Osteoblast (primary cell): ENCODE data around the gene EXD3. TPM values are rescaled to one million over a fixed set of nuclear protein-coding genes. Genes with fewer than 3 reads are reported as not detected.

Experiments
- DNase-seq: peaks from one replicate; pipeline ENCODE4 v3.0.0; 2011; ENCODE audit warnings: low spot score, mixed read lengths; ENCODE audit not compliant: insufficient read length; ENCODE audit errors: missing footprints
- H2AFZ ChIP-seq: 2 replicates; pipeline ENCODE4 v1.6.0; 2011; ENCODE audit warnings: mild to moderate bottlenecking, low read length
- H3K27ac ChIP-seq: 2 replicates; pipeline ENCODE4 v1.5.1; 2011; ENCODE audit warnings: mild to moderate bottlenecking, low read depth, low read length, moderate library complexity
- H3K27me3 ChIP-seq: 2 replicates; pipeline ENCODE4 v1.6.0; 2012; ENCODE audit warnings: mild to moderate bottlenecking, control low read depth, inconsistent platforms, low read length, moderate library complexity; ENCODE audit not compliant: insufficient read depth
- H3K36me3 ChIP-seq: 2 replicates; pipeline ENCODE4 v1.5.1; 2011; ENCODE audit warnings: mild to moderate bottlenecking, low read length, control low read depth, moderate library complexity; ENCODE audit not compliant: insufficient read depth
- H3K4me1 ChIP-seq: 2 replicates; pipeline ENCODE4 v1.5.1; 2011; ENCODE audit warnings: mild to moderate bottlenecking, low read length, control low read depth, moderate library complexity; ENCODE audit not compliant: insufficient read depth
- H3K4me2 ChIP-seq: 2 replicates; pipeline ENCODE4 v1.6.0; 2011; ENCODE audit warnings: mild to moderate bottlenecking, low read length; ENCODE audit not compliant: insufficient read depth
- H3K4me3 ChIP-seq: fragments of 200-600 bp; sonication (generic); 3 replicates; pipeline ENCODE4 v1.5.1; 2012; ENCODE audit warnings: mild to moderate bottlenecking, low read length, inconsistent platforms; ENCODE audit not compliant: insufficient read depth
- H3K79me2 ChIP-seq: 2 replicates; pipeline ENCODE4 v1.6.0; 2012; ENCODE audit warnings: mild to moderate bottlenecking, low read length, control low read depth, inconsistent platforms; ENCODE audit not compliant: insufficient read depth
- H3K9me3 ChIP-seq: 2 replicates; pipeline ENCODE4 v1.5.1; 2011; ENCODE audit warnings: low read depth, low read length, control low read depth
- H4K20me1 ChIP-seq: 2 replicates; pipeline ENCODE4 v1.6.0; 2012; ENCODE audit warnings: mild to moderate bottlenecking, low read length, control low read depth; ENCODE audit not compliant: insufficient read depth
- total RNA-seq: library from RNA; depleted of rRNA; stranded (reverse); fragments of >200 nt; gene quantifications from 2 replicates; pipeline ENCODE4 v1.2.3, GENCODE V29; 2012
- TF ChIP-seq, protein P1 (sequence below): IDR thresholded peaks from 2 replicates; pipeline ENCODE4 v1.5.1; 2011; ENCODE audit warnings: mild to moderate bottlenecking, low read depth, low read length, moderate library complexity; ENCODE audit errors: extremely low read depth

The EXD3 gene
- total RNA-seq, 1 donor = 7.6 TPM

DNA sequence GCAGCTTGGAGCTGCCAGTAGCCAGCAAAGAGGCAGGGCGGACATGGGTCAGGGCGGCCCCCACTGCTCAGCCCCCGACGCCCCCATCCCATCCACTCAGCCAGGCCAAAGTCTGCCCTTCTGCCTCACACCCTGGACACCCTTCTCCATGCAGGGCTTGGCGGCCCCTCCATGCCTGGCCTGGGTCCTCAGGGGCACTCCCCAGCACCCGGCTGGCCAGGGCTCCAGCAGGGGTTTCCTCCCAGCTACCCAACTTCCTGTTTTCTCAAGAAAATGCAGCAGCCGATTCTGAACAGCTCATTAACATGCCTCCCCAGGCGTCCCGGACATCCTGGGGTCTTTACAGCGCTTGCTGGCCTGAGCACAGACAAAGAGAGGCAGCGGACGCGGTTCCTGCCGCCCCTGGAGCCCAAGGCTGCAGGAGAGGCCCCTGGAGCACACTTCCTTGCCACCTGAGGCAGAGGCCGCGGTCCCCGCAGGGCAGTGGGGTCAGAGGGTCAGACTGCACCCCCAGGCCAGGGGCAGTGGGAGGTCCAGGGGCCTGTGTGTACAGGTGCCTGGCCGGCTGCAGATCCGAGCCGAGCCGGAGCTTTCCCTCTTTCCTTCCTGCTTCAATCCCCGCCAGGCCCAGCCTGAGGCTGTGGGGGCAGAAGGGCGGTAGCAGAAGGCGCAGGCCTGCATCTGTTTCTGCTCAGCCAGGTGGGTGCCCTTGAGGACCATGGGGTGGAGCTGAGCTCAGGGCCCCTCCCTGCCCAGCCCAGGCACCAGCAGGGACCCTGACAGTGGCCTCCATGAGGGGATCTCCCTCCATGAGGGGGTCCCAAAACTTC, 102.2 kb downstream of the EXD3 start:
- peaks cover 3% of the 10 kb centered on the region for H4K20me1 ChIP-seq
- TF ChIP-seq, protein P1, sequence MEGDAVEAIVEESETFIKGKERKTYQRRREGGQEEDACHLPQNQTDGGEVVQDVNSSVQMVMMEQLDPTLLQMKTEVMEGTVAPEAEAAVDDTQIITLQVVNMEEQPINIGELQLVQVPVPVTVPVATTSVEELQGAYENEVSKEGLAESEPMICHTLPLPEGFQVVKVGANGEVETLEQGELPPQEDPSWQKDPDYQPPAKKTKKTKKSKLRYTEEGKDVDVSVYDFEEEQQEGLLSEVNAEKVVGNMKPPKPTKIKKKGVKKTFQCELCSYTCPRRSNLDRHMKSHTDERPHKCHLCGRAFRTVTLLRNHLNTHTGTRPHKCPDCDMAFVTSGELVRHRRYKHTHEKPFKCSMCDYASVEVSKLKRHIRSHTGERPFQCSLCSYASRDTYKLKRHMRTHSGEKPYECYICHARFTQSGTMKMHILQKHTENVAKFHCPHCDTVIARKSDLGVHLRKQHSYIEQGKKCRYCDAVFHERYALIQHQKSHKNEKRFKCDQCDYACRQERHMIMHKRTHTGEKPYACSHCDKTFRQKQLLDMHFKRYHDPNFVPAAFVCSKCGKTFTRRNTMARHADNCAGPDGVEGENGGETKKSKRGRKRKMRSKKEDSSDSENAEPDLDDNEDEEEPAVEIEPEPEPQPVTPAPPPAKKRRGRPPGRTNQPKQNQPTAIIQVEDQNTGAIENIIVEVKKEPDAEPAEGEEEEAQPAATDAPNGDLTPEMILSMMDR = no peak
- no peaks in the 10 kb centered on the region for H3K4me1 ChIP-seq
- H3K27me3 ChIP-seq = no peaks in the 10 kb centered on the region
- H3K36me3 ChIP-seq = no peaks in the 10 kb centered on the region
- no peaks in the 10 kb centered on the region for H3K79me2 ChIP-seq
- peak; percentile 87 for DNase-seq
- no peak overlapping the region for H3K27ac ChIP-seq
- H2AFZ ChIP-seq = no peak overlapping the region
- no peaks in the 10 kb centered on the region for H3K9me3 ChIP-seq
- H3K4me2 ChIP-seq = no peak overlapping the region
- H3K4me3 ChIP-seq = no peak overlapping the region

DNA sequence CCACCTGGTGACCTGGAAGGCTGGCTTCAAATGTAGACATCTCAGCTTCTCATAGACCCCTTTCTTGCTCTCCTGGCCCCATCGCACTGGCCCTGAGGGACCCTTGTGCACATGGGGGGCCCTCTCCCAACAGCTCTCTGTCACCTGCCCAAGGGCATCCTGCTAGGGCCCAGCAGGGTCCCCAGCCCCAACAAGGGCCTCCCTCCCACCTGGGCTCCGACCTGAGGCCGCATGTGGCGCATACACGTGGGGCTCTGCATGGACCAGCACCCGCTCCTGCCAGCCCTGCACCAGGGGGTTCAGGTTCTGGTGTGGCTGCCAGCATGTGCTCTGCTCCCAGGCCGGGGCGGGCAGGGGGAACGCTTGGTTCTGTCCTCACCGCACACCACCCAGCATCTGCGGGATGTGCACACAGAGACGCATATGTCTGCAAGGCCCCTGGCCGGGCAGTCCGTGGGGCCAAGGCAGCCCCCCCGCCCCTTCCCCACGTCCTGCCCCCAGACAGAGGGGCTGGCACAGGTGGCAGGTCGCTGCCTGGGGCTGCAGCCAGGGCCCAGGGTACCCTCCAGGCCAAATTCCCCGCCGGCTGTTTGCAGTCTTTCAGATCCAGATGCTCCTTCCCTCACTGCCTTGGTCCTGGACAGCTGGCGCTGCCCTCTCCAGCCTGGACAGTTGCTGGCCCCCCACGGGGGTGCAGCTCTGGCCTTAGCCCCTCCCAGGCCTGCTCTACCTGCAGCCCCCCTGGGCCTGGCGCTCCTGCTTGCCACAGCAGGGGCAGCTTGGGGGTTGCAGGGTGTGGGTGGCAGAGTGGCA, 103.0 kb downstream of the EXD3 start:
- Histone ChIP-seq H2AFZ (no peak overlapping the region), H3K4me3 (no peak overlapping the region), H3K4me2 (no peak overlapping the region), H3K9me3 (no peaks in the 10 kb centered on the region), H4K20me1 (peaks cover 3% of the 10 kb centered on the region), H3K79me2 (no peaks in the 10 kb centered on the region), H3K27ac (no peak overlapping the region), H3K4me1 (no peaks in the 10 kb centered on the region), H3K27me3 (no peaks in the 10 kb centered on the region), H3K36me3 (no peaks in the 10 kb centered on the region)
- peak; percentile 85 for DNase-seq
- TF ChIP-seq, protein P1 = no peak

DNA sequence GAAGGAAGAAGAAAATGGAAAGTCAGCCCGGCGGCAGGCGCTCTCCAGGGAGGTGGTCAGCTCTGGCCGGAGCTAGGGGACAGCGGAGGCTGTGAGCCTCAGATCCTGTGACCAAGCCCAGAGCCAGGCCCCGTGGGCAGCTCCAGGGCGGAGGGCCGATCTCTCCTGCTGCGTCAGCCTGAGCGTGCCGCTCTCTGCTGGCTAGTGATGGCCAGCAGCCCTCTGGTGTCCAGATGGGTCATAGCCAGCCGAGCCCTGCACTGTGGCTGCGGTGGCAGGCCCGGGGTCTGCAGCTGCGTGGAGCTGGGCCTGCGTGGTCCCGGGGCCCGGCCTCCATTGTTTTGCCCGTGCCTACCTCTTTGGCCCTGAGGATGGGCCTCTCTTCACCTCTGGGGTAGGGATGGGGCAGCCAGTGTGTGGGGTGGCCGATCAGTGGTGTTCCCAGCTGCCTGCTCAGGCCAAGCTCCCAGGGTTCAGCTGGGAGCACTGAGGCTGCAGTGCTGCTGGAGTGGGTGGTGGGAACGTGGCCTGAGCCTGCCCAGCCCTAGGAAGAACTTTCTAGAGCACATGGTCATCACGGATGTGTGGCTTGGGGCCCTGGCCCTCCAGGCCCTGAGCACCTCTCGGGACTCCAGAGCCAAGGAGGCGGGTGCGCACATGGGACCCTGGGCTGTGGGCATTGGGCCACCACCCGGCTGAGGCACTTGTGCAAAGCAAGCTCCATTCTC, 103.8 kb downstream of the EXD3 start:
- Histone ChIP-seq H3K4me3 (no peak overlapping the region), H3K9me3 (no peaks in the 10 kb centered on the region), H3K27ac (no peak overlapping the region), H4K20me1 (peaks cover 3% of the 10 kb centered on the region), H2AFZ (no peak overlapping the region), H3K36me3 (no peaks in the 10 kb centered on the region), H3K79me2 (no peaks in the 10 kb centered on the region), H3K4me2 (no peak overlapping the region), H3K4me1 (no peaks in the 10 kb centered on the region), H3K27me3 (no peaks in the 10 kb centered on the region)
- TF ChIP-seq, protein P1 = peak; percentile 41
- peak; percentile 99 for DNase-seq

DNA sequence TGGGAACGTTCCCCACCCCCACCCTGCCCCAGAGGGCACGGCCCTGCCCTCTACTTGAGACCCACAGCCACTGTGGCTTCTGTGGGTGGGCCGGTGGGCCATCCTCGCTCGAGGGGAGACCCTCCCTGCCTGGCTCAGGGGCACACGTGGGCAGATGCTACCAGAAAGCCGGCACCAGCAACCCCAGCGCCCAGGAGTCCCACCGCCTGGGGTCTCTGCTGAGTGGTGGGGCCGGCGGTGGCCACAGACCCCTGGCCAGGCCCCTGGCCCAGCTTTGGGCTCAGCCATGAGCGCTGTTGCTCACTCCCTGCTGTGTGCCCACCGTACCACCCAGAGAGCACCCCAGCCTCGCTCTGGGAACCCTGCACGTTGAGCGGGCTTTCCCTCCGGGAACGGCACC, 104.4 kb downstream of the EXD3 start:
- Histone ChIP-seq H3K4me1 (no peaks in the 10 kb centered on the region), H3K4me3 (no peak overlapping the region), H4K20me1 (peaks cover 3% of the 10 kb centered on the region), H3K4me2 (no peak overlapping the region), H3K79me2 (no peaks in the 10 kb centered on the region), H3K9me3 (no peaks in the 10 kb centered on the region), H3K36me3 (no peaks in the 10 kb centered on the region), H2AFZ (no peak overlapping the region), H3K27me3 (no peaks in the 10 kb centered on the region), H3K27ac (no peak overlapping the region)
- DNase-seq = peak; percentile 92
- TF ChIP-seq, protein P1 = no peak
